Natural killer cell (primary cell): ENCODE data around the gene PRCC. TPM values are rescaled to one million over a fixed set of nuclear protein-coding genes. Genes with fewer than 3 reads are reported as not detected.

Source experiments
- ATAC-seq, 3 donors: fragments of 150-1000 bp in 2 of 3; fragments of 200-7000 bp in 1 of 3; cut with Tn5 transposase; 1 replicate in 1 of 3; 2 replicates in 2 of 3; pipeline ENCODE4 v1.10.0; 2021; ENCODE audit warnings: mild to moderate bottlenecking in 2 of 3, moderate library complexity in 2 of 3
- DNase-seq, 2 donors: peaks; one replicate each; pipeline versions ENCODE4 v3.0.0 to v3.0.0-alpha.2; 2013 to 2021; ENCODE audit warnings: mixed read lengths in 1 of 2
- H3K27ac ChIP-seq: one replicate; pipeline ENCODE4 v1.5.1; 2013; ENCODE audit warnings: mild to moderate bottlenecking, low read length
- H3K27me3 ChIP-seq: one replicate; pipeline ENCODE4 v1.6.1; 2013; ENCODE audit warnings: low read length; ENCODE audit not compliant: control insufficient read depth, insufficient read depth
- H3K36me3 ChIP-seq: one replicate; pipeline ENCODE4 v1.6.1; 2013; ENCODE audit warnings: low read length; ENCODE audit not compliant: control insufficient read depth, insufficient read depth
- H3K4me1 ChIP-seq: one replicate; pipeline ENCODE4 v1.6.1; 2013; ENCODE audit warnings: low read length; ENCODE audit not compliant: control insufficient read depth, insufficient read depth
- H3K4me3 ChIP-seq: one replicate; pipeline ENCODE4 v1.5.1; 2013; ENCODE audit warnings: low read length
- H3K9me3 ChIP-seq: one replicate; pipeline ENCODE4 v1.6.1; 2013; ENCODE audit warnings: low read length; ENCODE audit not compliant: control insufficient read depth, insufficient read depth
- H3K27ac Mint-ChIP-seq, 2 donors: one replicate each; pipeline ENCODE4 v1.8.0; 2022; ENCODE audit warnings: mild to moderate bottlenecking in 2 of 2, mixed read lengths in 2 of 2, moderate library complexity in 1 of 2
- H3K27me3 Mint-ChIP-seq, 2 donors: one replicate each; pipeline ENCODE4 v1.8.0; 2022; ENCODE audit warnings: low read depth in 2 of 2, mixed read lengths in 2 of 2
- H3K36me3 Mint-ChIP-seq: one replicate; pipeline ENCODE4 v1.8.0; 2022; ENCODE audit warnings: mixed read lengths
- H3K4me1 Mint-ChIP-seq, 2 donors: one replicate each; pipeline ENCODE4 v1.8.0; 2022; ENCODE audit warnings: mixed read lengths in 2 of 2
- H3K4me3 Mint-ChIP-seq: one replicate; pipeline ENCODE4 v1.8.0; 2022; ENCODE audit warnings: mild to moderate bottlenecking, moderate library complexity, mixed read lengths
- H3K9me3 Mint-ChIP-seq, 2 donors: one replicate each; pipeline ENCODE4 v1.8.0; 2022; ENCODE audit warnings: mixed read lengths in 2 of 2
- WGBS: methylation state at CpG from one replicate; pipeline ENCODE4 v1.1.7; 2013; ENCODE audit warnings: missing lambda C conversion rate; ENCODE audit not compliant: insufficient coverage; 5-methylcytosine and 5-hydroxymethylcytosine counted together
- intact Hi-C: fragments of 100-400 bp; cut with micrococcal nuclease; formaldehyde crosslinking; loops from one replicate; pipeline ENCODE4 v1.14.2; 2022
- total RNA-seq, 4 donors: library from RNA; stranded (reverse); fragments of 120-200 nt in 1 of 4; gene quantifications; one replicate each; pipeline versions ENCODE4 v1.2.3 to v1.2.4, GENCODE V29; 2013 to 2022
- TF ChIP-seq, protein P1 (sequence below): fragments of 200-600 bp; IDR thresholded peaks from one replicate; pipeline ENCODE4 v1.8.0; 2022; ENCODE audit warnings: antibody characterized with exemption

Gene PRCC
- total RNA-seq, 3 donors from 2014 or later (not counting 1 experiment from before 2014, with no cell fraction given): 66.5 to 92.4 (median 69.1) TPM

DNA sequence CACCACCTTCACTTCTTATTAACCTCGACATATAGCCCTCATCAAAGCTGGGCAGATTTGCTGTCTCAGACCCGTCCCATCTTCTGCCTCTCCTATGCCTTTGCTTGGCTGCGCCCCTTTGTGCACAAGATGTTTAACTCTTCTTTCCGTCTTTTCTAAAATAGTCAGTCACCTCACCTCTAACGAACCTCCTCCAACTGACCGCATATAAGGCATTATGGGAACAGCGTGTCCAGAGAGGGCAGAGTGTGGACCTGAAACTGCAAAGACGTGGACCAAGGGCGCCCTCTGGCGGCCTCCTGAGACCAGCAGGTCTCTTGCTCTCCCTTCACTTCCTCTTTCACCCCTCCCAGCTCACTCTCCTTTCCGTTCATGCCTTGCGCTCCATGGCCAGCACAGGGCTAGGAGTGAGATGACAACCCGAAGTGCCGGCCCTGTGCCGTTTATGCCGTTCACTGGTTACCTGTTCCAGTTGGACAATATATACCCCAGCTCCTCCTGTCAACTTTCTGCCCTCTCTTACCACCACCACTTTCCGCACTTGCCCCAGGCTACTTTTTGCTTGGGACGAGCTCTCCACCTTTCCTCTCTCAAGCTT, 41.6 kb upstream of the PRCC start:
- Mint-ChIP-seq H3K9me3 (no peaks in the 10 kb centered on the region), H3K4me1 (peaks cover 22 to 31% of the 10 kb centered on the region in 2 donors), H3K27me3 (no peaks in the 10 kb centered on the region), H3K27ac (no peak overlapping the region), H3K4me3 (no peak overlapping the region), H3K36me3 (peaks cover 8% of the 10 kb centered on the region)
- H3K36me3 ChIP-seq: peaks cover 37% of the 10 kb centered on the region
- no peaks in the 10 kb centered on the region for H3K27me3 ChIP-seq
- H3K4me3 ChIP-seq: peak overlapping the region; percentile 19
- TF ChIP-seq, protein P1, sequence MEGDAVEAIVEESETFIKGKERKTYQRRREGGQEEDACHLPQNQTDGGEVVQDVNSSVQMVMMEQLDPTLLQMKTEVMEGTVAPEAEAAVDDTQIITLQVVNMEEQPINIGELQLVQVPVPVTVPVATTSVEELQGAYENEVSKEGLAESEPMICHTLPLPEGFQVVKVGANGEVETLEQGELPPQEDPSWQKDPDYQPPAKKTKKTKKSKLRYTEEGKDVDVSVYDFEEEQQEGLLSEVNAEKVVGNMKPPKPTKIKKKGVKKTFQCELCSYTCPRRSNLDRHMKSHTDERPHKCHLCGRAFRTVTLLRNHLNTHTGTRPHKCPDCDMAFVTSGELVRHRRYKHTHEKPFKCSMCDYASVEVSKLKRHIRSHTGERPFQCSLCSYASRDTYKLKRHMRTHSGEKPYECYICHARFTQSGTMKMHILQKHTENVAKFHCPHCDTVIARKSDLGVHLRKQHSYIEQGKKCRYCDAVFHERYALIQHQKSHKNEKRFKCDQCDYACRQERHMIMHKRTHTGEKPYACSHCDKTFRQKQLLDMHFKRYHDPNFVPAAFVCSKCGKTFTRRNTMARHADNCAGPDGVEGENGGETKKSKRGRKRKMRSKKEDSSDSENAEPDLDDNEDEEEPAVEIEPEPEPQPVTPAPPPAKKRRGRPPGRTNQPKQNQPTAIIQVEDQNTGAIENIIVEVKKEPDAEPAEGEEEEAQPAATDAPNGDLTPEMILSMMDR: peak; percentile 93
- DNase-seq: peak; percentile 80 to 91
- H3K4me1 ChIP-seq: peaks cover 45% of the 10 kb centered on the region
- no peak overlapping the region for H3K27ac ChIP-seq
- peak; percentile 17 to 47 (median 18) for ATAC-seq
- H3K9me3 ChIP-seq: no peaks in the 10 kb centered on the region
- WGBS: 15% methylated on average over 18 of the region's 18 CpGs
- intact Hi-C loops: loop anchor here (1.0 to 5.0 kb wide), 4 partner anchors 36 to 443 kb away; partner anchors contain the start of genes SMG5 and TMEM79

DNA sequence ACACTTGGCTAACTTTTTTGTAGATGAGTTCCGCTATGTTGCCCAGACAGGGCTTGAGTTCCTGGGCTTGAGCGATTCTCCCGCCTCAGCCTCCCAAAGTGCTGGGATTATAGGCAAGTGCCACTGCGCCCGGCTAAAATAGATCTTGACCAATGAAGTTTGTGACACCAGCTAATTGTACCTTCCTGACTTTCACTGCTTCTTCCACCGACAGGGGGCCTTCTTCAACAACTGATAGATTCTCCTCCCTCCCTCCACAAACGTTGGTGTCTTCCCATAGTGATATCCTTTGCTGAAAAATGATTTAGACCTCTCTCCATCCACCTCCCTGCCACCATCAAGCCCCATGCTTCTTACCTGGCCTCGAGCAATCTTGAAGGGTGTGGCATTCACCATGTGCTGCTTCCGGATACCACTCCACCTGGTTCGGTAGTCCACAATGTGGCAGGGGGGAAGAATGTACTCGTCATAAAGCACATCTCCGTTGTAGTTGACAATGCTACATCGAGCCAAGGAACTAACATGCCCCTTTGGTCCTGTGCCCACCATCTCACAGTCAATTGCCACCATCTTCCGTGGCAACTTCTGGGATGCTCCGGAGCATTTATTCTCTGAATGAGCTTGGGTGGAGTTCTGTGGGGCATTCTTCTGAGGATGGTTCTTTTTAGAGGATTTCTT, 40.6 kb upstream of the PRCC start:
- 64% methylated on average over 14 of the region's 15 CpGs for WGBS
- H3K4me1 ChIP-seq: peaks cover 45% of the 10 kb centered on the region
- DNase-seq (peak in 1 of 2 donors; percentile 77), ATAC-seq (no peak)
- H3K4me3 ChIP-seq: no peak overlapping the region
- H3K36me3 ChIP-seq: peaks cover 28% of the 10 kb centered on the region
- TF ChIP-seq, protein P1: no peak
- Mint-ChIP-seq H3K4me1 (peaks cover 22 to 31% of the 10 kb centered on the region in 2 donors), H3K27ac (no peak overlapping the region), H3K36me3 (peaks cover 8% of the 10 kb centered on the region), H3K9me3 (no peaks in the 10 kb centered on the region), H3K4me3 (no peak overlapping the region), H3K27me3 (no peaks in the 10 kb centered on the region)
- no peaks in the 10 kb centered on the region for H3K9me3 ChIP-seq
- H3K27ac ChIP-seq: no peak overlapping the region
- no peaks in the 10 kb centered on the region for H3K27me3 ChIP-seq
- intact Hi-C loops: loop anchor here (1.0 to 5.0 kb wide), 2 partner anchors 164 to 444 kb away; partner anchors contain the start of genes SMG5 and TMEM79

DNA sequence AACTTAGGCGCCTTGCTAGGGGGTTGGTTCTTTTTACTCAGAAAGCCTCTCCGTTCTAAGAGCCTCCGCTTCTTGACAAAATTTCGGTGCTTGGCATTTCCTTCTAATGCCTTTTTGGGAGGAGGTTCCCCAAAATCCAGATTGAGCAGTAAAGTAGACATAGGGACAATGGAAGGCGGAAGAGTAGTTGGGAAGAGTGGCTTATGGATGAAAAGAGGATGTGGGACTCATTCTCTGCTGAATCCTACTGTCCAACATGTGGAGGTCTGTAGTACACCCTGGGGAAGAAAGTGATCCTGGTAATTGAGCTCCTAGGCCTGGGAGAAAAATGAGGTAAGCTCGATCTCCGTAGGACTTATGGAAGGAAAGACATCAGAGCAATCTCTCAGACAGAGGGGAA, 39.8 kb upstream of the PRCC start:
- peaks cover 45% of the 10 kb centered on the region for H3K4me1 ChIP-seq
- intact Hi-C loops: loop anchor here (5.0 kb wide), 1 partner anchor 445 kb away; the partner anchor contains the start of genes SMG5 and TMEM79
- H3K9me3 Mint-ChIP-seq: no peaks in the 10 kb centered on the region
- H3K27me3 Mint-ChIP-seq: no peaks in the 10 kb centered on the region
- H3K36me3 ChIP-seq: peaks cover 25% of the 10 kb centered on the region
- no peak overlapping the region for H3K27ac Mint-ChIP-seq
- H3K4me3 ChIP-seq: peak overlapping the region; percentile 98
- TF ChIP-seq, protein P1: no peak
- H3K9me3 ChIP-seq: no peaks in the 10 kb centered on the region
- no peak overlapping the region for H3K4me3 Mint-ChIP-seq
- H3K4me1 Mint-ChIP-seq: peaks cover 22 to 31% of the 10 kb centered on the region in 2 donors
- peaks cover 8% of the 10 kb centered on the region for H3K36me3 Mint-ChIP-seq
- H3K27ac ChIP-seq: peak overlapping the region; percentile 99
- DNase-seq: no peak
- H3K27me3 ChIP-seq: no peaks in the 10 kb centered on the region
- no peak for ATAC-seq
- WGBS: 41% methylated on average over 7 of the region's 7 CpGs
